ENCODE results near the gene GLIPR1L1. TPM values are rescaled to one million over a fixed set of nuclear protein-coding genes. Genes with fewer than 3 reads are reported as not detected.

The GLIPR1L1 gene
- total and polyA plus RNA-seq, 2 of the 8 experiments (the other 6 are each of a cell fraction or from before 2014, with no cell fraction given), result 1.2 to 1.7 TPM

- no peak overlapping the region for H2BK15ac ChIP-seq (ENCODE audit: low read length)
- H4K20me1 ChIP-seq (replicated peaks in 1 of 2; ENCODE audit: control insufficient read depth in 1 of 2, insufficient read depth in 2 of 2, low read length in 2 of 2), result no peaks in the 10 kb centered on the region
- no peak overlapping the region for H2AK5ac ChIP-seq (ENCODE audit: low read depth, low read length)
- FAIRE-seq (no peak), DNase-seq (ENCODE audit: low read depth in 1 of 2, low spot score in 2 of 2) (no peak)
- no peak overlapping the region for H3K4ac ChIP-seq (replicated peaks; ENCODE audit: insufficient read length, low read depth, low read length)
- H3K4me1 ChIP-seq (replicated peaks in 1 of 4; ENCODE audit: control insufficient read depth in 3 of 4, insufficient read depth in 4 of 4, low read length in 3 of 4), result peaks cover 0 to 3% (median 0%) of the 10 kb centered on the region in 4 experiments; a peak in 1 of 7 replicates
- no peak overlapping the region for H3K18ac ChIP-seq (ENCODE audit: extremely low read depth, low read length)
- H3K79me2 ChIP-seq (ENCODE audit: control insufficient read depth in 1 of 2, insufficient read depth in 2 of 2, low read length in 2 of 2), result no peaks in the 10 kb centered on the region
- ChIA-PET CTCF (ENCODE audit: partially characterized antibody) (interaction anchor here (0.7 to 2.4 kb wide), 8 partner anchors 8 to 98 kb away, joined by 3 to 21 read pairs (median 5); partner anchors contain the start of genes CAPS2 and GLIPR1L1), POLR2A (ENCODE audit: partially characterized antibody) (interaction anchor here (1.1 kb wide), 1 partner anchor 94 kb away, joined by 4 read pairs; no protein-coding TSS in a partner anchor)
- H3K27me3 ChIP-seq (replicated peaks in 1 of 4; ENCODE audit: control insufficient read depth in 3 of 4, extremely low read depth in 1 of 4, insufficient read depth in 3 of 4, low read length in 3 of 4), result no peaks in the 10 kb centered on the region
- H3K14ac ChIP-seq (ENCODE audit: insufficient read length), result no peak overlapping the region
- TF ChIP-seq ZNF274 (IDR thresholded peaks at IDR 0.05; ENCODE audit: borderline replicate concordance, extremely low read depth, low read length) (no peak), RBBP5 (IDR thresholded peaks at IDR 0.05; ENCODE audit: borderline replicate concordance, low read depth, low read length) (no peak), MAFK (IDR thresholded peaks at IDR 0.05; ENCODE audit: low read depth, low read length) (peak; percentile 56), TAF7 (optimal IDR thresholded peaks at IDR 0.05; ENCODE audit: borderline replicate concordance, low read depth, low read length) (no peak), BACH1 (IDR thresholded peaks at IDR 0.05; ENCODE audit: low read length) (peak; percentile 86)
- no peak overlapping the region for H3K23ac ChIP-seq (ENCODE audit: insufficient read length)
- H4K91ac ChIP-seq (replicated peaks; ENCODE audit: insufficient read length, low read length), result no peak overlapping the region
- no peak overlapping the region for H2BK5ac ChIP-seq (ENCODE audit: low read depth, low read length)
- H3K9me3 ChIP-seq (ENCODE audit: insufficient read depth in 2 of 2, low read depth in 1 of 2, low read length in 1 of 2), result no peaks in the 10 kb centered on the region
- 63% methylated on average over 6 of the region's 6 CpGs; no CpG with 5 or more reads in 1 of the 2 experiments for WGBS, 2 experiments (ENCODE audit: extremely low coverage in 1 of 2, insufficient coverage in 1 of 2, insufficient read length in 1 of 2, insufficient replicate concordance in 2 of 2, low coverage in 1 of 2, low lambda C conversion rate in 2 of 2, missing lambda C conversion rate in 1 of 2)
- no peak overlapping the region for H4K5ac ChIP-seq (ENCODE audit: insufficient read length, low read depth, low read length)
- no peak overlapping the region for H3K9ac ChIP-seq (replicated peaks in 1 of 4; ENCODE audit: extremely low read depth in 1 of 4, low read depth in 3 of 4, low read length in 3 of 4)
- no peaks in the 10 kb centered on the region for H3K79me1 ChIP-seq (ENCODE audit: low read depth, low read length)
- no peak overlapping the region for H3K56ac ChIP-seq (replicated peaks; ENCODE audit: insufficient read length, low read depth, low read length)
- H3K4me3 ChIP-seq (ENCODE audit: extremely low read depth in 1 of 4, insufficient read depth in 2 of 4, low read depth in 3 of 4, low read length in 4 of 4), result peak overlapping the region; percentile 10 to 51 (median 18); a peak in 5 of 8 replicates
- H4K8ac ChIP-seq (ENCODE audit: extremely low read depth, insufficient read depth, low read length), result no peak overlapping the region
- H2BK120ac ChIP-seq (replicated peaks; ENCODE audit: low read depth, low read length), result no peak overlapping the region
- peaks cover 3% of the 10 kb centered on the region; the same call in 1 of the 2 replicates for H3K23me2 ChIP-seq (ENCODE audit: low read depth, low read length)
- H2AFZ ChIP-seq (ENCODE audit: low read length), result 0 out of 2 replicates have a peak overlapping the region, but pooled peaks have one; percentile 57
- no peak overlapping the region for H2BK12ac ChIP-seq (ENCODE audit: low read depth, low read length)
- no peaks in the 10 kb centered on the region for H3K36me3 ChIP-seq (ENCODE audit: control insufficient read depth in 2 of 4, insufficient read depth in 4 of 4, low read length in 3 of 4)
- H2BK20ac ChIP-seq (ENCODE audit: low read length), result no peak overlapping the region
- no peak overlapping the region for H3K27ac ChIP-seq (ENCODE audit: low read depth, low read length)
- H3K4me2 ChIP-seq (ENCODE audit: insufficient read depth in 1 of 2, low read depth in 2 of 2, low read length in 2 of 2), result peak overlapping the region; percentile 49 to 52; a peak in 3 of 4 replicates
Measured at GRCh38 chr12:75390156-75390898, 55.9 kb downstream of the GLIPR1L1 start.
